ENCODE results near the gene FYN.
"Not testable (repeated sequence)": the region's sequence is repeated elsewhere in the genome, so short reads cannot be mapped to it uniquely, and the experiment has no call there.

FYN gene

DNA sequence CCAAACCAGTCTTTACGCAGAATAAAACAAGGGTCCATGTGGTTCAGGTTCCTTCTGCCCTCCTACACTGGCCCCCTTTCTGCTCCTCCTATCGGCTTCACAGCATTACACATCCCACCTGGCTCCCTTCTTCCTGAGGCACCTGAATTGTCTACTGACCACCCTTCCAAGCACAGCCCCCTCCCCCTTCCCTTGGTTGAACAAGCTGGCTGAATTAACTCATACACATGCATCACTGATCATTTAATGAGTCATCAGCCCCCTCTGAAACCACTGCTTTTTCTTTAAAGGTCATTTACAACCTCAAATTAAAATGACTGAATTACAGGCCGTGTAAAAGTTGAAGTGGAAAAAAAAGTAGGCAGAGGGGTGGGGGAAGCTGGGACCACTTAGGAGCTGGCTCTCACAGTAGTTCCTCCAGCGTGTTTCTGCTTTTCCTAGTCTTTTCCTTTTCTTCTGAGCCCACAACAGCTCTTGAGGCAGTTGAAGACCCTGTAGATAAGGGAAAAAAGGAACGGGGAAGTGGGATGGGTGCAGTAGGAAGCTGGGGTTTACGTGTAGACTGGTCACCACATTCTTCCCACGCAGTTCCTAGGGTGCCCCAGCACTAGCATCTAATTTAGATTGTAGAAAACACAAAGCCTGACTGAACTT lies 67.6 kb downstream of the FYN start:
- DNase-seq = no peak

- no peak for DNase-seq
Observed at GRCh38 chr6:111804627-111805235, 68.5 kb downstream of the FYN start.

GRCh38 chr6:111803804-111804203 lies 69.4 kb downstream of the FYN start:
- no peak for DNase-seq

GRCh38 chr6:111803371-111803770 lies 69.9 kb downstream of the FYN start:
- no peak for DNase-seq

GRCh38 chr6:111802720-111803330 lies 70.4 kb downstream of the FYN start:
- no peak for DNase-seq

DNA sequence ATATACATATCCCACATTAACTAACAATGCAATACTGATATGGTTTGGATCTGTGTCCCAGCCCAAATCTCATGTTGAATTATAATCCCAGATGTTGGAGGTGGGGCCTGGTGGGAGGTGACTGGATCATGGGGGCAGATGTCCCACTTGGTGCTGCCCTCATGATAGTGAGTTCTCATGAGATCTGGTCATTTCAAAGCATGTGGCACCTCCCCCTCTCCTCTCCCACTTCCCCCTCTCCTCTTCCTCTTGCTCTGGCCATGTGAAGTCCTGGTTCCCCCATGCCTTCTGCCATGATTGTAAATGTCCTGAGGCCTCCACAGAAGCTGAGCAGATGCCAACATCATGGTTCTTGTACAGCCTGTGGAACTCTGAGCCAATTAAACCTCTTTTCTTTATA lies 71.2 kb downstream of the FYN start:
- no peak for DNase-seq

- no peak for DNase-seq
Observed at GRCh38 chr6:111800821-111801220, 72.4 kb downstream of the FYN start.

DNA sequence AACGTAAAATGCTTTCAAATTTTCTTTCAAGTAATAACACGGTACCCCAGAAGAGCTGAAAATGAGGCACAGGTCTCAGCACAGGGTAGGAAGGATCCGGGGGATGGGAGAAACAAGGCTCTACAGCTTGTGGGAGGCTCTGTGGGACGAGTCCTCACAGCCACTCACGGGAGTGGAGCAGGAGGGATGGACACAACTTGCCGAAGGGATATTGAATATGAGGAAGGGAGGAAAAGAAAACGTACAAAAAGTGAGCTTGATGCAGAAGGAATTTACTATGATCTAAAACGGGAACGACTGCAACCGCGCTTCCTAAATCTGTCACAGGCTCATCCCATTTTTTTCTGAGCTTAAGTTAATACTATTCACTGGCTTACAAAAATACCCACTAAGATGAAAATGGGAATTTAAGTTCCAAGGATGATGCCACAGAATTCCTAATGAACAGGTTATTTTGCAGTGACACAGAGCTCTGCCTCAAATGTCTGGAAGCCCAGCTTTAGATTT lies 72.9 kb downstream of the FYN start:
- no peak for DNase-seq

- no peak for DNase-seq
Observed at GRCh38 chr6:111799576-111800258, 73.5 kb downstream of the FYN start.

DNA sequence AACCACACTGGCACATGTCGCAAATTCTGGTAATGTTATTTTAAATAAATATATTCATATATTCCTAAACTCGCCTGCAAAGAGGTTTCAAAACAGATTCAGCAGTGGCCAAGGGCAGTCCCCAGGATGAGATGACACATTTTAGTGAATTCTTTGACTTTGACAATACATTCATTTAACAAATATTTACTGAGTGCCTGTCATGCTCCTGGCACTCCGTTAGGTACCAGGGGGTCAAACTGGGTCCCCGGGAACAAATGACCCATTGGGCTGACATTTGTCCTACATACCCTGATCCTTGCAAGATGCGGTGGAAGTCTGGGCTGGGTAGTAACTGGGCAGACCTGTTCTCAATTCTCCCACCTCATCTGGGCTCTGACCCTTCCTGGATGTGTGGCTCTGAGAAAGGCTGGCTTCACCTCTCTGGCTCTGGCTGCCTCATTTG lies 74.9 kb downstream of the FYN start:
- no peak for DNase-seq

DNA sequence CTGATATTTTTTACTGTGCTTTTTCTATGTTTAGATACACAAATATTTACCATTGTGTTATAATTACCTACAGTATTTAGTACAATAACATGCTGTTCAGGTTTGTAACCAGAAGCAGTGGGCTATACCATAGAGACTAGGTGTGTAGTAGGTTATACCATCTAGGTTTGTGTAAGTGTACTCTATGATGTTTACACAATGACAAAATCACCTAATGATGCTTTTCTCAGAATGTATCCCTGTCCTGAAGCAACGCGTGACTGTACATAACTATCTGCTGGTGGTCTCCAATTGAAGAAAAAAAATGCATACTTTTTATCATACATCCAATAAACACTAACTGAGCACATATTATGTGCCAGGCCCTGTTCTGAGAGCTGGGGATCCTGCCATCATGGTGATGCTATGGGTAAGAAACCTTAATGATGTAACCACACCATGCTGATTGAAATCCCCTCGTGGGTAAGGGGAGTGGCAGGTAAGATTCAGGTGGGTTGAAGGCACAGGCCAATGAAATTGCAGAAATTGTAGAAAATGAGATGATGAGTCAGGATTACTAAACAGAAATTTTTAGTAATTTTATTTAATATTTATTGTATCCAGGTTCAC lies 76.8 kb downstream of the FYN start:
- DNase-seq = no peak

DNA sequence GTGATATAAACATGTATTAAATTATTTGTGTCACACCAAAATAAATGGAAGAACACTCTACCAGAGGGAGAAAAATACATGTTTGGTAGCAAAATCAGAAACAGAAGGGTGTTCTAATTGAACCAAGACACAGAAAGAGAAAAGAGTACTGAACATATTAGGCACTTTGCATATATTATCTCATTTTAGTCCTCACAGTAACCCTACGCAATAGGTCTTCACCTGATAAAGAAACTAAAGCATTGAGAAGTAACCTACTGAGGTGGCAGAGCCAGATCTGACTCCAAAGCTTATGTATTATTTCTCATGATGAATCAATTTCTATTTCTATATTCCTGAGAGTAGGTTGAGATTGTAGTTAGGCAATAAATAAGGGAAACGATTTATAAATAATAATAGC lies 77.7 kb downstream of the FYN start:
- DNase-seq = no peak

DNA sequence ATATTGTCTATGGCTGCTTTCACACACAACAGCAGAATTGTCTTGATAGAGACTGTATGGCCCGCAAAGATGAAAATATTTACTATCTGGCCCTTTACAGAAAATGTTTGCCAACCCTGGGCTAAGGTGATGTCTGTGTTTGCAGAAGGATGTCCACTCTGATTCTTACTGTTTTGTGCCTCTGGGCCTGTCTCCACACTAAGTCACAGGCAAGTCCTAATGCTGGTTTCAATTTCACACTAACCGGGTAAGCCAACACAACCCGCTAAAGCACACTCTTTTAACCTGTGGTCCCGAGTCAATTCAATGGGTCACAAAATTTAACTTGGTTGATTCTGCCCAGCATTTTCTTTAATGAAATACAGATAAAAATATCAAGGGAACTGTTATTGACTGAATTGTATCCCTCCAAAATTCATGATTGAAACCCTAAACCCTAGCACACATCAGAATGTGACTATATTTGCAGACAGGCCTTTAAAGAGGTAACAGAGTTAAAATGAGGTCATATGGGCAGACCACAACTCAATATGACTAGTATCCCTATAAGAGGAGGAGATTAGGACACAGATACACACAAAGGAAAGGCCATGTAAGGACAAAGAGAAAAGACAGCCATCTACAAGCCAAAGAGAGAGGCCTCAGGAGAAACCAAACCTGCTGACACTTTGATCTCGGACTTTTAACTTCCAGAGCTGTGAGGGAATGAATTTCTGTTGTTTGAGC lies 78.4 kb downstream of the FYN start:
- no peak for DNase-seq

DNA sequence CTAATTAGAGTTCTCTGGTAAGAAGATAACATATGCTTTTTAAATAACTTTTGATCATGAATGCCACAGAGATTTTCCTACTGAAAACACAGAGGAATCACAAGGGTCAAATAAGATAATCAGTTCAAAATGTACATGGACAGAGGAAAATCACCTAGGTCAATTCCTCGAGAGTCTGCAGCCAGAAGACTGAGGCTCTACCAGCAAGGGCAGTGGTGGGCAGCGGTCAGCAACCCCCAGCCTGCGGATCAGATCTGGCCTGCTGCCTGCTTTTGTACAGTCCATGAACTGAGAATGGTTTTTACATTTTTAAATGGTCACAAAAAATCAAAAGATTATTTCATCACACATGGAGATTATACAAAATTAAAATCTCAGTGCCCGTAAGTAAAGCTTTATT lies 79.0 kb downstream of the FYN start:
- no peak for DNase-seq

- peak; percentile 37 for DNase-seq
Observed at GRCh38 chr6:111793711-111794111, 79.5 kb downstream of the FYN start.

- no peak for DNase-seq
Observed at GRCh38 chr6:111792914-111793700, 80.1 kb downstream of the FYN start.

- DNase-seq = no peak
Observed at GRCh38 chr6:111792241-111792640, 81.0 kb downstream of the FYN start.

DNA sequence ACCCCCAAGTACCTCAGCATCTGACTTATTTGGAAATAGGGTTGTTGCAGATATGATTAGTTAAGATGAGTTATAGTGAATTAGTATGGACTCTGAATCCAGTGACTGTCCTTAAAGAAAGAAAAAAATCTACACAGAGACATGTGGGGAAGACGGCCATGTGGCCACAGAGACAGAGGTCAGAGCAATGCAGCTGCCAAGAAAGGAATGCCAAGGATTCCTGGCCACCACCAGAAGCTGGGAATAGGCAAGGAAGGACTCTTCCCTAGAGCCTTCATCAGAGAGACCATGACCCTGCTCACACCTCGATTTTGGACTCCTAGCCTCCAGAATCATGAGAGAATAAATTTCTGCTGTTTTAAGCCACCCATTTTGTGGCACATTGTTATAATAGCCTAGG lies 81.8 kb downstream of the FYN start:
- DNase-seq = no peak

DNA sequence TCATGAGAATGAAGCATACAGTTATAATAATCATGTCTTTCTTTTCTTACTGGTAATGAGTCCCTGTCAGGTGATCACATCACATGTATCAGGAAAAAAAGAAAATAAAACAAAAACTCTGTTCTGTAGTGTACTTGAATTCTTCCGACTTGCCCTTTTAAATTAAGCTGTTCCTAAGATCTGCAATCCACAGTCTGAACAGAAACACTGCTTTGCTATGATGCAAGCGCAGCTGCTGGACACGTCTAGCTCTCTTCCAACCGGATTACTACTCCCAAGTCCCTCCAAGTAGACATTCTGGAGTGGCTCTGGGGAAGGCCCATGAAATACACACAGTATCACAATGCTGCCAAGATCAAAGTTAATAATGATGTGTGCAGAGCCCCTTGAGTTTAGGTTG lies 83.7 kb downstream of the FYN start:
- DNase-seq = no peak

- DNase-seq = no peak
Observed at GRCh38 chr6:111788379-111789276, 84.6 kb downstream of the FYN start.

DNA sequence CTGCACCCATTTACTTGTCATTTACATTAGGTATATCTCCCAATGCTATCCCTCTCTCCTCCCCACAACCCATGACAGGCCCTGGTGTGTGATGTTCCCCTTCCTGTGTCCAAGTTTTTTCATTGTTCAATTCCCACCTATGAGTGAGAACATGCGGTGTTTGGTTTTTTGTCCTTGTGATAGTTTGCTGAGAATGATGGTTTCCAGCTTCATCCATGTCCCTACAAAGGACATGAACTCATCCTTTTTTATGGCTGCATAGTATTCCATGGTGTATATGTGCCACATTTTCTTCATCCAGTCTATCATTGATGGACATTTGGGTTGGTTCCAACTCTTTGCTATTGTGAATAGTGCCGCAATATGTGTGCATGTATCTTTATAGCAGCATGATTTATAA lies 87.1 kb downstream of the FYN start:
- DNase-seq = not testable (repeated sequence)
